NCI-H2029 treated with DMSO at 0.1 percent for 48 hours (cell line): ENCODE results near the gene PEAK1.
"Not testable (repeated sequence)": the region's sequence is repeated elsewhere in the genome, so short reads cannot be mapped to it uniquely, and the experiment has no call there.

Experiments used
- DNase-seq: peaks from one replicate; lab custom pipeline; 2025; lab: John Stamatoyannopoulos, UW

Gene PEAK1

DNA sequence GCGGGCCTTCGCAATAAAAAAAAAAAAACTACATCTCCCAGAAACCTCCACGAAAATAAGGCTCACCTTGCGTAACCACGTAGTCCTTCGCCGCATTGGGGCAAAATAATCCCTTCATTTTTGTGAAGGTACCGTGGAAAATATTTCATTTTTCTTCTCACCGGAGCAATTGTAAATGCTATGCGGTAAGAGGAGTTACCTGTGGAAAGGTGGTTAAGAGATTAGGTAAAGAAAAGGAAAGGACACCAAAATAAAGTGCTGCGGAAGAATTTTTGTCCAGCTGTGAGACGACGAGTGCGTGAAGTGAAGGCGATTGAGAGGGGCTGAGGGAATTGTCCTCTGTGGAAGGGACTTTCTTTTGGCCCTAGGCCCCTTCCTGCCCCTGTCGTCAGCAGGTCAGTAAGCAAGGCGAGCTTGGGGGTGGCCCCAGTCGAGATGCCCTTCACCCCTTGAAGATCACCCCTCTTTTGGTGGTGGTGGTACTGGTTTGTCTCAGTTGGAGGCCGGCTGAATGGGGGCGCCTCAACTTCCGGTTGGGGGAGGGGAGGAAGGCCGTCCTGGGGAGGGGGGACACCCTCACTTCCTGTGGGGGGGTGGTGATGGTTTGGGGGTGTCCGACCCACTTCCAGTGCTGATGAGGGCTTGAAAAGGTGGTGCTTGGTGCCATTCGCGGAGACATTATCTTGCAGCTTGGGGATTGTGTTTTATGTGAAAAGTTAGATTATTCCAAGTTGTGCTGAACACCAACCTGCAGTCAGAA is 886 bp upstream of the PEAK1 start, which contains the start of gene HMG20A:
Gene HMG20A, plus strand, starts transcription at position 279 of the 760 bp plus-strand sequence. CDS start 37,520 bp downstream, outside the sequence.
- peak; percentile 83 for DNase-seq

DNA sequence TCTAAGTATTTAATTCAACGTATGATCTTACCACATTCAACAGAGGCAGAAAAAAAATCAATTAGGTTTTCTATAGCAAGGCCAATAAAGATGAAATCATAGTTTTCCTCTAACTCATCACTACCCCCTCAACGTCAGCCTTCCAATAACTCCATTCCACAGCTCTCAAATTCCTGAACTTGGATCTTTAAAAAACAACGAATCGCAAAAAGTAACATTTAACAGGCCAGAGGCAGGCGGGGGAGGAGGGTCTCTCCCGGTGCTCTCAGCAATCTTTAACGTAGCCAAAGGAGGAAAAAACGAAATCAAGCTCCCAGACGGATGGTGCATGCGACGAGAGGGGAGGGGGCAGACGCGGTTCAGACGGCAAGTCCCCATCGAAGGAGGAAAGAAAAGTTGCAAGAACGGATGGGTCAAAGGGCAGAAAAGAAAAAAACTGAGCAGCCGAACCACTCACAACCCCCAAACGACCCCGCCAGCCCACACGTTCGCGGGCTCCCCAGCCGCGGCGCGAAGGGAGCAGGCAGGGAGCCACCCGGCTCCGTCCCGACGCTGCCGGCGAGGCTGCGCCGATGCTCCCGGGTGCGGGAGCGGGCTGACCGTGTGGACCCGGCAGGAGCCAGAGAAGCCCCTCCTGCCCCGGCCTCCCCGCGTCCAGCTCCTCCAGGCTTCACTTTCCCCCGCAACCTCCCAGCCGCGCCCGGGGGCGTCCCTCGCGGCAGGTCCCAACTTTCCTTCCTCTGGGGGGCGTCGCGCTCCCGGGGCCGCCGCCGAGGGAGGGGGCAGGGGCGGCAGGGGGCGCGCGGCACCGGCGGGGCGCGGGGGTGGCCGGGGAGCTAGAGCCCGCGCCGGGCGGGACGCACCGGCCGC is 703 bp downstream of the PEAK1 start:
- DNase-seq = no peak

DNA sequence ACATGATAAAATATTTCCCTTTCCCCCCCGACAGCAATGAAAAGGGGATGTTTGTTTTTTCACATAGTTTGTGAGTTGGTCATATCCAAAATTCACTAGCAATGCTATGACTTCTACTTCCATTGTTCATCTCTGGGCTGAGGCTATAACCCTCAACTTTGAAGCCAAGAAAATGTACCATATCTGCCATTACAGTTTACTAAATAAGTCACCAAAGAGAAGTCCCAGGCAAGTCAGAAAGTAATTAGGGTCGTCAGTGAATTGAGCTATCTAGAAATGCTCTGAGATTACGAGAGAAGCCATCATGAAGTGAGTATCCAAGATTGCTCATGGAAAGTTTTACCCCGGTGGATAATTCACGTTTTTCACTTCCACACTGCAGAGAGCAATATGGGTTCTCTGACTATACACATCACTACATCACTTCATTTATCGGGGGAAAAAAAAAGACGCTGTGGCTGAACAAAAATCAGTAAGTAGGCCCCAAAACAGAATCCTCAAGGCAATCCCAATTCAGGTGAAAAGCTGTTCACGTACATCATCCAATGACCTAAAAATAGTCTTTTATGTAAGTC is 1.4 kb downstream of the PEAK1 start:
- no peak for DNase-seq

- no peak for DNase-seq
Measured at GRCh38 chr15:77417602-77418001, 2.3 kb downstream of the PEAK1 start.

DNA sequence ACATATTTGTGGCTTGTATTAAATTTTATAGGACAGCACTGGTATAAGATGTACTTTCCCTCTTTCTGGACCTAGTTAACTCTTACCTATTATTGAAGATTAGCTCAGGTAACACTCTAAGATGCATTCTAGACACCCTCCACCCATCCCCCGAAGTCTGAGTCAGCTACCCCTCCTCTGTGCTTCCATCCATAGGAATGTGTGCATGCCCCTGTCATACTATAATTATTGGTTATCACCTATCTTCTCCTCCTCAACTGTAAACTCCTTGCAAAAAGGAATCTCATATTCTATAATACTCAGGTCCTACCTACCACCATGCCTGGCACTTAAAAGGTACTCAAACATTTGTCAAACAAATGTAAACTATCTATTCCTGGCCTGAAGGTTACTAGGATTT is 3.0 kb downstream of the PEAK1 start:
- DNase-seq = no peak

DNA sequence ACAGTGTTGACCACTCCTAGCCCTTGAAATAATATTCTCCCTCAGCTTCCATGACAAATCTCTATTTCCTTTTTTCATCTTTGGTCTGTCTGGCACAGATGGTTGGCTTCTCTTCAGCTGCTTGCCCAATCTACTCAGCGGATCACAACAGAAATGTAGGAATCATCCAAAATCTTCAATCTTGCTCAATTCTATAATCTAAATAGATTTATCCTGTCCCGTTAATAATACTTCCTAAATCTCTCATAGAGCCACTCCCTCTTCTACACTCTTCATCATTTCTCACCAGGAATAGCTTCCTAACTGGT is 3.8 kb downstream of the PEAK1 start:
- no peak for DNase-seq

GRCh38 chr15:77415450-77416147 is 4.3 kb downstream of the PEAK1 start:
- DNase-seq = no peak

DNA sequence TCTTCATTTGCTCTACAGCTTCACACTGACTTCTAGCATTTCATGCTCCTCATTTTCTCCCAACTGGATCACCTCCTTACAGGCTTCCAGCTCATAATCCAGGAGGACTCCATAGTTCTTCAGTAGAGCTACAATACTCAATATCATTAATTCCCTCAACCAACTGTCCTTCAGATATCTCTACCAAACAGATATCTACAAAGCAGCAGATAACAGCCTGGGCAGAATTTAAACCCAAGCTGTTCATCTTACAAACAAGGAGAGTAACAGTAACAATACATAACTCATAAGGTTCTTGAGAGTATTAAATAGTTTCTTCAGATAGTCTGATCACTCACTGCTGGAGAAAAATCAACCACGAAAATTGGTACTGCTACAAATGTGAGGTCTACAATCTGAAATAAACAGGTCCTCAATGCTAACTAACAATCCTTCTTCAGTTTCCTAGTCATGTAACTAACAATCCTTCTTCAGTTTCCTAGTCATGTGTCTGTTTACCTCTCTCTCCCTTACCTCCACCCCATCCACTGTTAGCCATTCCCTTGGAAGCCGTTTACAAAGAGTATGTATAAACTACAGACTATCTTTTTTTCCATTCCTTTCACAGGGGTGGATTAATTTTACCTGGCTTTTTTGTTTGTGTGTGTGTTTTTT is 5.0 kb downstream of the PEAK1 start:
- no peak for DNase-seq

DNA sequence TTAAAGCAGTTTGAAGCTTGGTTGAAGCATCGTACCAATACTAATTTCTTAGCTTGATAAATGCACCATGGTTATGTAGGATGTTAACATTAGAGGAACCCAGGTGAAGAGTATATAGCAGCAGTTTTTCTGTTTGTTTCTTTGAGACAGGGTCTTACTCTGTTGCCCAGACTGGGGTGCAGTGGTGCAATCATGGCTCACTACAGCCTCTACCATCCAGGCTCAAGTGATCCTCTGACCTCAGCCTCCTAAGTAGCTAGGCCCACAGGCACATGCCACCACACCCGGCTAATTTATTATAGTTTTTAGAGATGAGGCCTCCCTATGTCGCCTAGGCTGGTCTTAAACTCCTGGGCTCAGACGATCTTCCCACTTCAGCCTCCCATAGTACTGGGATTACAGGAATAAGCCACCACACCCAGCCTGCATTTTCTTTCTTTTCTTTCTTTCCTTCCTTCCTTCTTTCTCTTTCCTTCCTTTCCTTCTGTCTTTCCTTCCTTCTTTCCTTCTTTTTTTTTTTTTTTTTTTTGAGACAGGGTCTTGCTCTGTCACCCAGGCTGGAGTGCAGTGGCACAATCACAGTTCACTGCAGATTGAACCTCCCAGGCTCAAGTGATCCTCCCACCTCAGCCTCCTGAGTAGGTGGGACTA is 6.1 kb downstream of the PEAK1 start:
- no peak for DNase-seq

DNA sequence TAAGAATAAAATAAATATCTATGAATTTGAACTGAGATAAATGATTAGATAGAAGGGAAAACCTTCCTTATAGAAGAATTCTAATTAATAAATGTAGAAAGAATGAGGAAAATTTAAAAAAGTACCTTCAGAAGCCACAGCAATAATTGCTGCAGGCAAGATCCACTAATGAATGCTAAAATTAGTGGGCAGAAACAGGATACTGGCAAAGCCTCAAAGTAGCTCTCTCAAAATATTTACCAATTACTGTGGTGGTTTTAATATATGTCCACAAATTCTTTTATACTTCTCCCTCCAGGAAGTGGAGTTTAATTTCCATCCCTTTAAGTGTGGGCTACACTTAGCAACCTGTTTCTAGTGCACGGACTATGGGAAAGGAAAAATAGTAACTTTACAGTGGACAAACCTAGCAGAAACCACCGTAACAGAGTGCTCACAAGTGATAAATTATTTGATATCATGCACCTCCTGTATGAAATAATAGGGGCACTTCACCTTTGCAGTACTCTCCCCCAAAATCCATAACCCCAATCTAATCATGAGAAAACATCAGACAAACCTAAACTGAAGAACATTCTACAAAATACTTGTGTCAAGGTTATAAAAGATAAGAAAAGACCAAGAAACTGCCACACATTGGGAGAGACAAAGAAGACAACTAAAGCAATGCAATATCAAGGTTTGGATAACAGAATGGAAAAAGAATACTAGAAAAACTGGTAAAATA is 6.8 kb downstream of the PEAK1 start:
- no peak for DNase-seq

- DNase-seq = no peak
Measured at GRCh38 chr15:77411619-77411976, 8.3 kb downstream of the PEAK1 start.

DNA sequence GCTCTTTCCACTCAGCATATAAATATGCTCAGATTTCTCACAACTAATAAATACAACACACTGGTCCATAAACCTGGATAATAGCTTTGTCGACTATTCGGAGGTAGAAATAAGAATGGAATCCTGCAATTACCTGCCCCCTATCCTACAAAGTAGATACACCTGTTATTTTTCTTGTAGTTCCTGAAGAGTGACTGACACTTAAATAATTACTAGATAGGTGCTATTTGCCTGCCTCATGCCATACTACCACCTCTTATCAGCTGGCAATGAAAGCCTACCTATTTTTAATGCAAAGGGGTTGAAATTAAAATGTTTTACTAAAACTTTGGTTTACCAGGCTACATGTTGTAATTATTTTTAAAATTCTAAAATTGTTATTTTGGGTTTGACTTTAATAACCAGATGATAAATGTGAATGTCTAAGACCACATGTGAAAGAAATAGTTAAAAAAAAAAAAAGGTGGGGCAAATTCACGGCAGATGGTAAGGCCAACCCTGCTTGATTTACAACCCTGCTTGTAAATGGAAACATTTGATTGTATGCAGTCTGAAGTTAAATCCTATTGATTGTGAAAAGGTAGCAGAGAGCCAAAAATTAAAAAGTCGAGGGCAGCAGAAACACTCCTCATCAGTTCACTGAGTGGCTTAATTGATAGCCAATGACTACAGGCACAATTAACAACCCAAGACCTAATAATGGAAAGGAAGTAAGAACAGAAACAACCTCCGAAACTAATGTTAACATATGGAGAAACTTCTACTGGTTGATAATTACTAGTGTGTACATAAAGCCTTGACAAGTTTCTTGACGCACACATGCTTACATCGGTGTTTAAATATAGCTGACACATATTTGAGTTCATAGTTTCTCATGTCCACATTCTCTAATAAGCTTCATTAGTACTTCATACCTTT is 8.9 kb downstream of the PEAK1 start:
- DNase-seq = no peak

DNA sequence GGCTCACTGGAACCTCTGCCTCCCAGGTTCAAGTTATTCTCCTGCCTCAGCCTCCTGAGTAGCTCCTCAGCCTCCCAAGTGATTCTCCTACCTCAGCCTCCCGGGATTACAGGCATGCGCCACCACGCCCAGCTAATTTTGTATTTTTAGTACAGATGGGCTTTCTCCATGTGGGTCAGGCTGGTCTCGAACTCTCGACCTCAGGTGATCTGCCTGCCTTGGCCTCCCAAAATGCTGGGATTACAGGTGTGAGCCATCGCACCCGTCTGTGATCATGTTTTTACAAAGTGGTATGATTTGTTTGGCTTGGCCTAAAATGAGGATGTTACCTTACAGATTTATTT is 9.8 kb downstream of the PEAK1 start:
- DNase-seq = not testable (repeated sequence)

GRCh38 chr15:77409259-77410156 is 10.4 kb downstream of the PEAK1 start:
- DNase-seq = no peak

- DNase-seq = no peak
Measured at GRCh38 chr15:77406846-77407245, 13.1 kb downstream of the PEAK1 start.

DNA sequence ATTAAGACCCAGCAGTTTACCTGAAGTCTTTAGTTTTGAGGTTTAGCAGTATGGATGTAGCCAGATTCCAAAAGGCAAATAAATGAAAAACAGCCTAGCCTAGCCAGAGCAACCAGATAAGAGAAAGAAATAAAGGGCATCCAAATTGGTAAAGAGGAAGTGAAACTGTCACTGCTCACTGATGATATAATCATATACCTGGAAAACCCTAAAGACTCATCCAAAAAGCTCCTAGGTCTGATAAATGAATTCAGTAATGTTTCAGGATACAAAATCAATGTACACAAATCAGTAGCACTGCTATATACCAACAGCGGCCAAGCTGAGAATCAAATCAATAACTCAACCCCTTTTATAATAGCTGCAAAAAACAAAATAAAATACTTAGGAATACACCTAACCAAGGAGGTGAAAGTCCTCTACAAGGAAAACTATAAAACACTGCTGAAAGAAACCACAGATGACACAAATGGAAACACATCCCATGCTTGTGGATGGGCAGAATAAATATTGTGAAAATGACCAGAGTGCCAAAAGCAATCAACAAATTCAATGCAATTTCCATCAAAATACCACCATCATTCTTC is 13.6 kb downstream of the PEAK1 start:
- not testable (repeated sequence) for DNase-seq

DNA sequence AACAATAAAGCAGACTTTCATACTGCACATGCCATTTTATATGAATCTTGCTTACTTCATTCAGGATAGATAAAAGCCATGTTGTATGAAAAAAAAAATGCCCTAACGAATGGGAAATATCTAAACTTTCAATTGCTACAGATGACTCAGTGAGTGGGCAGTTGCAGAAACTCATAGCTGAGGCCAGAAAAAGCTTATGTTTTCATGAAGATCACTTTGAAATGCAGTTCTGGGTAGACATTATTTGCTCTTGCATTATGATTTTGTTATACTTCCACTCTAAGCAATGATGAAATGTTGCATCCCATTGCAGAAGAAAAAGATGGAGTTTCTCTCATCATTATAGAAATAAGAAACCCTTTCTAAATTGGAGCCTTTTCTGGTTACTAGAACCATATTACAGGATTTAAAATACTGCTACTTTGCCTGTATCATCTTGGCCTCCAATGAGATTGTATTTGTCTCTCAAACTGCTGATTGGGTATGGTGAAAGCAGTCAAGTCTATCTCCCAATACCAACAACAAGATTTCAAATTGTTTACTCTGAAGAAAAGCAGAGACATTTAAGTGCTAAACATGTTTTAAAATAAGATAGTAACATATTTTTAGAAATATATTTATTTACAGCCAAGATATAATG is 17.0 kb downstream of the PEAK1 start:
- DNase-seq = no peak

DNA sequence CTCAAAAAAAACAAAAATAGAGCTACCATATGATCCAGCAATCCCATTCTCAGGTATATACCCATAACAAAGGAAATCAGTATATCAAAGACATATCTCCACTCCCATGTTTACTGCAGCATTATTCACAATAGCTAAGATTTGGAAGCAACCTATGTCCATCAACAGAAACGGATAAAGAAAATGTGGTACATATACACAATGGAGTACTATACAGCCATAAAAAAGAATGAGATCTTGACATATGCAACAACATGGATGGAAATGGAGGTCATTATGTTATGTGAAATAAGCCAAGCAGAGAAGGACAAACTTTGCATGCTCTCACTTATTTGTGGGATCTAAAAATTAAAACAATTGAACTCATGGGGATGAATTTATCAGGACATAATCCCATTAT is 19.6 kb downstream of the PEAK1 start:
- no peak for DNase-seq
